Parathyroid adenoma (tissue), 2 donors: ENCODE results near the gene BICRAL.

Experiments used
- H2AFZ ChIP-seq: fragments of 300-600 bp; sonication (generic); one replicate; pipeline ENCODE4 v1.7.0; 2017; ENCODE audit warnings: antibody characterized with exemption, mild to moderate bottlenecking
- H3K27ac ChIP-seq: fragments of 300-600 bp; sonication (generic); one replicate; pipeline ENCODE4 v1.7.0; 2017
- H3K27me3 ChIP-seq: fragments of 300-600 bp; sonication (generic); one replicate; pipeline ENCODE4 v1.7.0; 2017; ENCODE audit warnings: low read length; ENCODE audit not compliant: control insufficient read depth, insufficient read depth
- H3K36me3 ChIP-seq: fragments of 300-600 bp; sonication (generic); one replicate; pipeline ENCODE4 v1.7.0; 2017; ENCODE audit warnings: low read length; ENCODE audit not compliant: control insufficient read depth, insufficient read depth
- H3K4me1 ChIP-seq: fragments of 300-600 bp; sonication (generic); one replicate; pipeline ENCODE4 v1.7.0; 2017; ENCODE audit warnings: control low read depth
- H3K4me2 ChIP-seq: fragments of 300-600 bp; sonication (generic); one replicate; pipeline ENCODE4 v1.7.0; 2017; ENCODE audit warnings: low read length
- H3K4me3 ChIP-seq: fragments of 300-600 bp; sonication (generic); one replicate; pipeline ENCODE4 v1.7.0; 2017; ENCODE audit warnings: low read depth, low read length
- H3K79me2 ChIP-seq: fragments of 300-600 bp; sonication (generic); one replicate; pipeline ENCODE4 v1.7.0; 2017; ENCODE audit warnings: control low read depth
- H3K9ac ChIP-seq: fragments of 300-600 bp; sonication (generic); one replicate; pipeline ENCODE4 v1.7.0; 2017; ENCODE audit warnings: mild to moderate bottlenecking
- H3K9me3 ChIP-seq: fragments of 300-600 bp; sonication (generic); one replicate; pipeline ENCODE4 v1.7.0; 2017; ENCODE audit warnings: low read length; ENCODE audit not compliant: control insufficient read depth
- TF ChIP-seq, protein P1 (sequence below): fragments of 300-600 bp; sonication (generic); IDR thresholded peaks from one replicate; pipeline ENCODE4 v1.7.0; 2017; ENCODE audit warnings: antibody characterized with exemption, mild to moderate bottlenecking
- donor health status: primary hyperparathyroidism.

The BICRAL gene

DNA sequence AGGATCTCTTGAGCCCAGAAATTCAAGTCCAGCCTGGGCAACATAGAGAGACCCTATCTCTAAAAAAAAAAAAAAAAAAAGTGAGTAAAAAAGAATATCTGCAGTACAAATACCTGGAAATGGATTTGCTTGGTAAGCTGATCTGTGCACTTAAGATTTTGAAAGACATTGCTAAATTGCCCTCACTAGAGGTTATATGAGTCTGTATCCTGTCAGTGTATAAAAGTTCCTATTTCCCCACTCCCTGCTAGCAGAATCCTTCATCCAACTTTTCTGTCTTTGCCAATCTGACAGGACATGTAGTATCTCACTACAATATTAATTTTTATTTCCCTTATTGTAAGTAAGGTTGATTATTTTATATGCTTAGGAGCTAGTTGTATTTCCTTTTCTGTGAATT is 36.1 kb downstream of the BICRAL start:
- Histone ChIP-seq H3K27me3 (no peaks in the 10 kb centered on the region), H3K9ac (no peak overlapping the region), H3K36me3 (no peaks in the 10 kb centered on the region), H3K4me1 (no peaks in the 10 kb centered on the region), H2AFZ (no peak overlapping the region), H3K79me2 (peaks cover 2% of the 10 kb centered on the region), H3K27ac (no peak overlapping the region), H3K4me3 (no peak overlapping the region), H3K9me3 (no peaks in the 10 kb centered on the region), H3K4me2 (no peak overlapping the region)
- TF ChIP-seq, protein P1, sequence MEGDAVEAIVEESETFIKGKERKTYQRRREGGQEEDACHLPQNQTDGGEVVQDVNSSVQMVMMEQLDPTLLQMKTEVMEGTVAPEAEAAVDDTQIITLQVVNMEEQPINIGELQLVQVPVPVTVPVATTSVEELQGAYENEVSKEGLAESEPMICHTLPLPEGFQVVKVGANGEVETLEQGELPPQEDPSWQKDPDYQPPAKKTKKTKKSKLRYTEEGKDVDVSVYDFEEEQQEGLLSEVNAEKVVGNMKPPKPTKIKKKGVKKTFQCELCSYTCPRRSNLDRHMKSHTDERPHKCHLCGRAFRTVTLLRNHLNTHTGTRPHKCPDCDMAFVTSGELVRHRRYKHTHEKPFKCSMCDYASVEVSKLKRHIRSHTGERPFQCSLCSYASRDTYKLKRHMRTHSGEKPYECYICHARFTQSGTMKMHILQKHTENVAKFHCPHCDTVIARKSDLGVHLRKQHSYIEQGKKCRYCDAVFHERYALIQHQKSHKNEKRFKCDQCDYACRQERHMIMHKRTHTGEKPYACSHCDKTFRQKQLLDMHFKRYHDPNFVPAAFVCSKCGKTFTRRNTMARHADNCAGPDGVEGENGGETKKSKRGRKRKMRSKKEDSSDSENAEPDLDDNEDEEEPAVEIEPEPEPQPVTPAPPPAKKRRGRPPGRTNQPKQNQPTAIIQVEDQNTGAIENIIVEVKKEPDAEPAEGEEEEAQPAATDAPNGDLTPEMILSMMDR, result no peak

DNA sequence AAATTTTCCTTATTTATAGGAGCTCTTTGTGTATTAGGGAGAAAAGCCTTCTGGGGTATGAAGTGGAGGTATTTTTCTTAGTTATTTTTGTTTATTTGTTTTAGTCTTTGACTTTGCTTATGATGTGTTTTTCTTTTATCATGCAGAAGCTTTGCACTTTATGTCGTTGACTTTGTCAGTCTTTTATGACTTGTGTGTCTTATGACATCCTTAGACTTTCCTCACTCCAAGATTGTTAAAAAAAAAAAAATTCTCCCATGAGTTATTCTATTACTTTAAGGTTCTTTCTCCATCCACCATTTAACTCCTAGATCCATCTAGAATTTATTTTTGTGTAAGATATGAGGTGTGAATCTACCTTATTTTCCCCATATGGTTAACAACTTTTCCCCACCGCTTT is 36.6 kb downstream of the BICRAL start:
- TF ChIP-seq, protein P1, result no peak
- Histone ChIP-seq H3K4me1 (no peaks in the 10 kb centered on the region), H3K9ac (no peak overlapping the region), H2AFZ (no peak overlapping the region), H3K79me2 (peaks cover 2% of the 10 kb centered on the region), H3K9me3 (no peaks in the 10 kb centered on the region), H3K36me3 (no peaks in the 10 kb centered on the region), H3K27me3 (no peaks in the 10 kb centered on the region), H3K27ac (no peak overlapping the region), H3K4me2 (no peak overlapping the region), H3K4me3 (no peak overlapping the region)

DNA sequence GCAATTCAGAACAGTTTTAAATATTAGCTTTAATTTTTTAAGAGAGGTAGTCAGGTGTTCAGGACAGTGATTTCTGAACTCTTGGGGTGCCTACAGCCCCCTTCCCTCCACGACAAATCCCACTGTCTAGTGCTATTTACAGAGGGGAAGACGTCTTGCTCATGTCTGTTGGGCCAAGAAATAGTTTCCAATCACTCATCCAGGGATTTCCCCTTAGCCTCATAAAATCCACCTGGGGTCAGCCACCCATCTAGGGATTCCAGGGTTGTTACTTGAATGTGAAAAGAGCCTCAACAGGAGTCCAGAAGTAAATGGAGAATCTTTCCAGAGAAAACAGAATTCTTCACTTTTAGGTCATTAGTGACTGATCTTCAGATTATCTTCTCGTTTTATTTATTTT is 37.0 kb downstream of the BICRAL start:
- Histone ChIP-seq H2AFZ (no peak overlapping the region), H3K27ac (no peak overlapping the region), H3K36me3 (no peaks in the 10 kb centered on the region), H3K4me3 (no peak overlapping the region), H3K9me3 (no peaks in the 10 kb centered on the region), H3K27me3 (no peaks in the 10 kb centered on the region), H3K4me1 (no peaks in the 10 kb centered on the region), H3K79me2 (peaks cover 2% of the 10 kb centered on the region), H3K4me2 (no peak overlapping the region), H3K9ac (no peak overlapping the region)
- TF ChIP-seq, protein P1, result no peak

DNA sequence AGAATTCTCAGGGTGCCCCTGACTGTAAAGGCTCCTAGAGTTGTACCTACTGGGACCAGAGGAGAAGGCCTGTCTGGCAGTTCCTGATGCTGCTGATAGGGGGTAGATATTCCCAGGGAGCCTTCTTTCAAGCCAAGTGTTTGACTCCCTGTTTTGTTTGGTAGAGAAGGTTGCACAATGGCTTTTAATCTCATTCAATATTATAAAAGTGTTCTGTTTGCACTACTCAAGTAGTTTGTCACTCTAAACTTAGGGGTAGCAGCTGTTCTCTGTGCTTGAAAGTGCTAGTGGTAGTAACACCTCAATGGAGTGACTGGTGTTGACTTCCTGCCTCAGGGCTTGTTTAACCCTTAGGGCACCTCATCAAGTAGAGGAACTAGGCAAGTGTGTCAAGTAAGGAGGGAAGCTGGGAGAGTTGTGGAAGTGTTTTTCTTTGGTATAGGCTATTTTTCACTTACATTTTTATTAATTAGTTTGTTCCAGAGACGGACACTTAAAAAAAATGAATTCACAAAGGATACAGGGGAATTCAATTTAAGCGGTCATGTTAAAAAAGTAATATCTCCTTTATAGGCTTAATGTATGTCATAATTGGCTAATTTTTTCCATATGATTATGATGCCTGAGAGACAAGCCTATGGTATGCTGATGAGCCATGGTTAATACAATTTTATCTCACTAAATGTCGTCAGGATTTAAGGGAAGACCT is 38.1 kb downstream of the BICRAL start:
- no peaks in the 10 kb centered on the region for H3K4me1 ChIP-seq
- no peak overlapping the region for H2AFZ ChIP-seq
- no peaks in the 10 kb centered on the region for H3K9me3 ChIP-seq
- H3K9ac ChIP-seq, result no peak overlapping the region
- H3K27me3 ChIP-seq, result no peaks in the 10 kb centered on the region
- H3K79me2 ChIP-seq, result peaks cover 2% of the 10 kb centered on the region
- no peak overlapping the region for H3K4me2 ChIP-seq
- H3K4me3 ChIP-seq, result no peak overlapping the region
- TF ChIP-seq, protein P1, result peak; percentile 18
- H3K36me3 ChIP-seq, result no peaks in the 10 kb centered on the region
- H3K27ac ChIP-seq, result no peak overlapping the region
